ENCODE measurements around the gene TAS2R60. TPM values are rescaled to one million over a fixed set of nuclear protein-coding genes. Genes with fewer than 3 reads are reported as not detected.
"Not testable (repeated sequence)": the region's sequence is repeated elsewhere in the genome, so short reads cannot be mapped to it uniquely, and the experiment has no call there.

TAS2R60 gene
- total RNA-seq, 4 donors from 2014 or later = not detected

DNA sequence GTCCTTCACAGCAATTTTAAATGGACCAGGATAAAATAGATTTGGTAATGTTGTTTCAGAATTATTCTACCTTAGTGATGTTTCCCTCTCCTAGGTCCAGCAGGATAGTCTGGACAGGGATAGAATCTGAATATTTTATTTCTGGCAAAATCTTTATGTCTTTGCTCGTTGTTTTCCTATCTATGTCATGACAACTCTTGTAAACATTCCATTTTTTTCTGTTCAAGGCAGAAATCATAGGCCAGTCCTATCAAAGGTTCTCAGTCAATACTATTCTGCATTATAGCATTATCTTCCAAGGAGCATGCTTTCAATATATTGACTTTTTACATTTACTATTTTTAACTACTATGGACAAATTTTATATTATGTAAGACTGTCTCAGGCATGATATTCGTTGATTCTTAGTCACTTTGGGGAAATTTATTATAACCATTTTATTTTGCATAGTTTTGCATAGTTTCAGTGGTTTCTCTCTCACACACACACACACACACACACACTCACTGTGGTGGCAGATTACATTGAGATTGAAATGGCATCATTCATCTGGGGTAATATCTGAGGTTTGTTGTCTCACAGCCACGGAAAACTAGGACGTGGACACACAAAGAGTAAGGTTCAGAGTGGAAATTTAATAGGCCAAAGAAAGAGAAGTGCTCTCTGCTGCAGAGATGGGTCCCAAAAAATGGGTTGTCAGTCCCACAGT lies 17.2 kb downstream of the TAS2R60 start:
- no peaks in the 10 kb centered on the region for H3K27me3 ChIP-seq
- peaks cover 32% of the 10 kb centered on the region for H3K4me1 ChIP-seq
- no peak for TF ChIP-seq POLR2AphosphoS5 (IDR thresholded peaks at IDR 0.05)
- no peak for TF ChIP-seq POLR2A (IDR thresholded peaks at IDR 0.05)
- TF ChIP-seq EP300 (IDR thresholded peaks at IDR 0.05) = no peak
- no peak for TF ChIP-seq CTCF (IDR thresholded peaks at IDR 0.05)
- WGBS = 83% methylated on average over 4 of the region's 4 CpGs
- H3K36me3 ChIP-seq = no peaks in the 10 kb centered on the region
- no peaks in the 10 kb centered on the region for H3K9me3 ChIP-seq
- no peak for DNase-seq (ENCODE audit: low spot score in 2 of 2)
- no peak overlapping the region for H3K4me3 ChIP-seq
- no peak overlapping the region for H3K27ac ChIP-seq

DNA sequence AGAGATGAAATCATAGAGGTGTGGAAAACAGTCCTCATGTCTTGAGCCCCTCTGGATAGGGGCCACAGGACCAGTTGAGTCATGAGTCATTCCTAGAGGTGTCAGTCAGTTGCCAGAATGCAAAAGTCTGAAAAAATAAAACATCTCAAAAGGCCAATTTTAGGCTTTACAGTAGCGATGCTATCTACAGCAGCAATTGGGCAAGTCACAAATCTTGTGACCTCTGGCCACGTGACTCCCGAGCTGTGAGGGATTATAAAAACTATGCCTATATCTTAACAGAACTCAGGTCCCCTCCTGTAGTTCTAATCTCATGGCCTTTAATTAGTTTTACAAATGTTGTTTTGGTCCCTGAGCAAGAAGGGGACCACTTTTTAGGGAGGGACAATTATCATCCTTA lies 18.8 kb downstream of the TAS2R60 start:
- no peak for TF ChIP-seq CTCF (IDR thresholded peaks at IDR 0.05)
- TF ChIP-seq POLR2A (IDR thresholded peaks at IDR 0.05) = no peak
- TF ChIP-seq POLR2AphosphoS5 (IDR thresholded peaks at IDR 0.05) = no peak
- no peak for TF ChIP-seq EP300 (IDR thresholded peaks at IDR 0.05)
- WGBS = 84% methylated on average over 3 of the region's 3 CpGs
- no peaks in the 10 kb centered on the region for H3K27me3 ChIP-seq
- no peak overlapping the region for H3K27ac ChIP-seq
- no peak for DNase-seq (ENCODE audit: low spot score in 2 of 2)
- peaks cover 26% of the 10 kb centered on the region for H3K4me1 ChIP-seq
- no peaks in the 10 kb centered on the region for H3K9me3 ChIP-seq
- no peaks in the 10 kb centered on the region for H3K36me3 ChIP-seq
- no peak overlapping the region for H3K4me3 ChIP-seq

DNA sequence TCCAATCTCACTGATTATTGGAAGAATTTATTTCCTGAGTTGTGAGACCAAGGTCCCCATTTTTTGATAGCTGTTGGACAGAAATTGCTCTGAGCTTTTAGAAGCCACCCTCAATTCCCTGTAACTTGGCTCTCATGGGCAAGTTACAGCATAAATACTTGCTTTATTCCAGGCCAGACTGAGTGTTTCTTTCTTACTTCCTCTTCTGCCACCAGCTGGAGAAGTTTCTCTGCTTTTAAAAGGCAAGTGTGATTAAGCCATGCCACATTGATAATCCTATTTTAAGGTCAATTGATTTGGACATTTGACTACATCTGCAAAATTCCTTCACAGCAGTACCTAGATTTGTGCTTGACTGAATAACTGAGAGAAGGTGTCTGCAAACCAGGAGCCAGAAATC lies 20.3 kb downstream of the TAS2R60 start:
- DNase-seq (ENCODE audit: low spot score in 2 of 2) = no peak

GRCh38 chr7:143463957-143464356 lies 20.7 kb downstream of the TAS2R60 start:
- Histone ChIP-seq H3K36me3 (no peaks in the 10 kb centered on the region), H3K27me3 (no peaks in the 10 kb centered on the region), H3K4me1 (peaks cover 14% of the 10 kb centered on the region), H3K9me3 (no peaks in the 10 kb centered on the region), H3K27ac (no peak overlapping the region), H3K4me3 (no peak overlapping the region)
- 67% methylated on average over 1 of the region's 1 CpG for WGBS
- TF ChIP-seq CTCF (IDR thresholded peaks at IDR 0.05) (no peak), POLR2AphosphoS5 (IDR thresholded peaks at IDR 0.05) (no peak), EP300 (IDR thresholded peaks at IDR 0.05) (no peak), POLR2A (IDR thresholded peaks at IDR 0.05) (no peak)
- DNase-seq (ENCODE audit: low spot score in 2 of 2) = no peak

More for the DNA sequence above, 20.3 kb downstream of the TAS2R60 start:
- Histone ChIP-seq H3K27me3 (no peaks in the 10 kb centered on the region), H3K27ac (no peak overlapping the region), H3K9me3 (no peaks in the 10 kb centered on the region), H3K36me3 (no peaks in the 10 kb centered on the region), H3K4me3 (no peak overlapping the region), H3K4me1 (peaks cover 18% of the 10 kb centered on the region)
- TF ChIP-seq POLR2AphosphoS5 (IDR thresholded peaks at IDR 0.05) = no peak
- no peak for TF ChIP-seq POLR2A (IDR thresholded peaks at IDR 0.05)
- TF ChIP-seq EP300 (IDR thresholded peaks at IDR 0.05) = no peak
- no peak for TF ChIP-seq CTCF (IDR thresholded peaks at IDR 0.05)

- no peak overlapping the region for H3K4me3 ChIP-seq
- H3K27me3 ChIP-seq = no peaks in the 10 kb centered on the region
- no peak for TF ChIP-seq EP300 (IDR thresholded peaks at IDR 0.05)
- TF ChIP-seq CTCF (IDR thresholded peaks at IDR 0.05) = no peak
- TF ChIP-seq POLR2A (IDR thresholded peaks at IDR 0.05) = no peak
- no peak for TF ChIP-seq POLR2AphosphoS5 (IDR thresholded peaks at IDR 0.05)
- peaks cover 9% of the 10 kb centered on the region for H3K4me1 ChIP-seq
- DNase-seq (ENCODE audit: low spot score in 2 of 2) = no peak
- WGBS = 50% methylated on average over 1 of the region's 1 CpG
- no peaks in the 10 kb centered on the region for H3K36me3 ChIP-seq
- no peaks in the 10 kb centered on the region for H3K9me3 ChIP-seq
- peak overlapping the region; percentile 8 for H3K27ac ChIP-seq
Measured at GRCh38 chr7:143467724-143468123, 24.5 kb downstream of the TAS2R60 start.

DNA sequence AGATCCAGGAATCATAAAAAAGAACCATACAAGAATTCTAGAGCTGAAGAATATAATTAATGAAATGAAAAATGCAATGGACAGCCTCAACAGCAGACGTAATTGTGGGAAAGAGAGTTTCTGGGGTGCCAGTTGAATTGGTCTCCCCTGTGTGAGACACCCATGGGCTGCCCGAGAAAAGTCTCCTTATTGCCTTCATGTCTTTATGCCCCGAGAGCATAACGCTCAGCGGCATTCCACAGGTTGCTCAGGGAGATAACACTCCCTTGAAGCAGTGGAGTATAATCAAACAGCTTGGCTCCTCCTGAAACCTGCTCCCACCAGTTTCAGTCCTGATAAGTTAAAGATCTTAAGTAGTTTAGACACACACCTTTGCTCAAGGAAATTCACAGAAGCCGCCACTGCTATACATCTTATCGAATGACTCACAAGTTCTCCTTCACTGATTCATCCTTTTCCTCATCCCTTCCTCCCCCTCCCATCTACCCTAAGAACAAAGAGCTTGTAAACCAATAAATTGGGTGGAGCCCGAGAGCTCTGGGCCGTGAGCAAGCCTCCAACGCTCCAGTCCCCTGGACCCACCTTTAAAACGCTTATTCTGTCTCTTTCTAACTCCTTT lies 28.9 kb downstream of the TAS2R60 start:
- H3K9me3 ChIP-seq; DNase-seq (ENCODE audit: low spot score in 2 of 2); H3K4me1 ChIP-seq; H3K4me3 ChIP-seq; H3K27me3 ChIP-seq; H3K36me3 ChIP-seq: not testable (repeated sequence)
- 70% methylated on average over 11 of the region's 11 CpGs for WGBS
- H3K27ac ChIP-seq = peak overlapping the region; percentile 31
